NCI-H1092 (cell line): ENCODE results near the gene PRKCSH.
"Not testable (repeated sequence)": the region's sequence is repeated elsewhere in the genome, so short reads cannot be mapped to it uniquely, and the experiment has no call there.

ENCODE experiments used
- DNase-seq: peaks from one replicate; lab custom pipeline; 2025; lab: John Stamatoyannopoulos, UW

PRKCSH gene

DNA sequence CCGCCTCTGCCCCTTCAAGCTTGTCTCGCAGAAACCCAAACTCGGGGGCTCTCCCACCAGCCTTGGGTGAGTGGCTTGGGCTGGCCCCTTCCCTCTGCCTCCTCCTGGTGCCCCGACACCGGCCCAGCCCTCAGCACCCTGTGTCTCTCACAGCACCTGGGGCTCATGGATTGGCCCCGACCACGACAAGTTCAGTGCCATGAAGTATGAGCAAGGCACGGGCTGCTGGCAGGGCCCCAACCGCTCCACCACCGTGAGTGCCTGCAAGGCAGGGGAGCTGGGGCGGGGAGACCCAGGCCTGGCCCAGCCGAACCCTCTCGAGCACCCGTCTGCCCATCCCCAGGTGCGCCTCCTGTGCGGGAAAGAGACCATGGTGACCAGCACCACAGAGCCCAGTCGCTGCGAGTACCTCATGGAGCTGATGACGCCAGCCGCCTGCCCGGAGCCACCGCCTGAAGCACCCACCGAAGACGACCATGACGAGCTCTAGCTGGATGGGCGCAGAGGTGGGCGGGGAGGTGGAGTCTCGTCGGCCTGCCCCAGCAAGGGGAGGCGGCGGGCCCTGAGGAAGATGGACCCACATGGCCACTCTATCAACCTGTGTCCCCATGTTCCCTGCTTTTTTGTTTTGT, 13.6 kb downstream of the PRKCSH start:
- DNase-seq: no peak

DNA sequence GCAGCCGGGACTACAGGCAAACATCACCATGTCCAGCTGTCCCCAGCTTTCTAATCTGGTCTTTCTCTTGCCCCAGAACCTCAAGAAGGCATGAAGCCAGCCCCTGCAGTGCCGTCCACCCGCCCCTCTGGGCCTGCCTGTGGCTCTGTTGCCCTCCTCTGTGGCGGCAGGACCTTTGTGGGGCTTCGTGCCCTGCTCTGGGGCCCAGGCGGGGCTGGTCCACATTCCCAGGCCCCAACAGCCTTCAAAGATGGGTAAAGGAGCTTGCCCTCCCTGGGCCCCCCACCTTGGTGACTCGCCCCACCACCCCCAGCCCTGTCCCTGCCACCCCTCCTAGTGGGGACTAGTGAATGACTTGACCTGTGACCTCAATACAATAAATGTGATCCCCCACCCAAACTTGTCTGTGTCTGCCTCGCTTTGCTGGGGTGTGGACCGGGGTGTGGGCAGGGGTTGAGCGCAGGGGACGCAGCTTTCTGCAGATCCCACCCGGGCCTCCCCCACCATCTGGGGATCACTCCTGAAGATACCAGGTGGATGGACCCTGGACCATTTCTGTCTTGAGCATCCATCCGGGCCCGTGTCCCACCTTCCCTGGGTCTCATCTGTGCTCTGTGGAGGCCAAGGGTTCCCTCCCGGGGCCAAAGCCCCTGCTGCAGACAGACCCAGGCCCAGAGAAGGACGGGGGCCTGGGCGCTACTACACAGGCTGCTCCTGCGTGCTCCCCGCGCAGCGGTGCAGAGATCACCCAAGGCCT, 15.3 kb downstream of the PRKCSH start:
- no peak for DNase-seq

DNA sequence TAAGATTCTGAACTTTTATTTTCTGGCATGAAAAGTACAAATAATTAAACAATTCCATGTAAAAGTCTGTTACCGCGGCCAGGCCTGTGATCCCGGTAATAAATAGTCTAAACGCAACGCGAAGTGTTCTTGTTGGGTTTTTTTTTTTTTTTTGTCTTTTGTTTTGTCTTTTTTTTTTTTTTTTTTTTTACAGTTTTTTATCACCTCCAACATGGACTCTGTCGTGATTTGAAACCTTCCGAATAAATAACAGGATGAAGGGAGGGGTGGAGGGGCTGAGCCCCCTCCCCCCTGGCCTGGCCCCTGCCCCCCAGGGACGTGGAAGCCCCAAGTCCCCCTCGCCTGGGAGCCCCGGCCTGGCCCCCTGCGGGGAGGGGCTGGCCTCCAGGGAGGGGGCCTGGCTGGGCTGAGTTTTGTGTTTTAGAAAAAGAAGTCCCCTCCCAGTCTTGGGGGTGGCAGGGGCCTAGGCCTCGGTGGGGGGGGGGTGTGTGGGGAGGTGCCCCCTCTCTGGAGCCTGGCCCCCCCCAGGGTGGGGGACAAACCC, 16.0 kb downstream of the PRKCSH start:
- no peak for DNase-seq

DNA sequence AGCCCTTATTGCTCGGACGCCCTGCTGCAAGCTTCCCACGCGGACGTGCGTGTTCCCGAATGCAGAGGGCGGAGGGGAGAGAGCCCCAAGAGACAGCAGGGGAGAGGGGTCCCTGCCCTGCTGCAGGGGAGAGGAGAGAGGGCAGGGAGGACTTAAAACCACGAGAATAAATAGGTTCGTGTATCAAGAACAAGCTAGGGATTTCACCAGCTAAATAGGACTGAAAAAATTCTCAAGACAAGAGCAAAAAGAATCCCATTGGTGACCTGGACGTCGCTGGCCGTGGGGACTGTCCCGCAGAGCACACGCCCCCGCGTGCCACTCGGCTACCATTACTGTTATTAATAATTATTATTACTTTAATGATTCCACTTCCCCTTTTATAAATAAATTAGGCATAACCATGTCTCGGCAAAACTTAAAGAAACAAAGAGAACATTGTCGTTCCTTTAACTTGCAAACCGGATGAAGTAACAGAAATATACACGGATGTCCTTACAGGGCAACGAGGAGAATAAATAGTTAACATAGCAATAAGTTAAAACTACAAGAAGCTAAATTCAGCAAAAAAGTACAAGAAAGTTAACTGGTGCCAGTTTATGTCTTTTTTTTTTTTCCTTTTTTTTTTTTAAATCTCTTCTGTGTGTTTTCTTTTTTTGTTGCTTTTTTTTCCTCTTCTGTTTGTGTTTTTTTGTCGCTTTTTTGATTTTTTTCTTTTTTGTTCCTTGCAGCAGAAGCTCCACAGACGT, 16.6 kb downstream of the PRKCSH start:
- no peak for DNase-seq

DNA sequence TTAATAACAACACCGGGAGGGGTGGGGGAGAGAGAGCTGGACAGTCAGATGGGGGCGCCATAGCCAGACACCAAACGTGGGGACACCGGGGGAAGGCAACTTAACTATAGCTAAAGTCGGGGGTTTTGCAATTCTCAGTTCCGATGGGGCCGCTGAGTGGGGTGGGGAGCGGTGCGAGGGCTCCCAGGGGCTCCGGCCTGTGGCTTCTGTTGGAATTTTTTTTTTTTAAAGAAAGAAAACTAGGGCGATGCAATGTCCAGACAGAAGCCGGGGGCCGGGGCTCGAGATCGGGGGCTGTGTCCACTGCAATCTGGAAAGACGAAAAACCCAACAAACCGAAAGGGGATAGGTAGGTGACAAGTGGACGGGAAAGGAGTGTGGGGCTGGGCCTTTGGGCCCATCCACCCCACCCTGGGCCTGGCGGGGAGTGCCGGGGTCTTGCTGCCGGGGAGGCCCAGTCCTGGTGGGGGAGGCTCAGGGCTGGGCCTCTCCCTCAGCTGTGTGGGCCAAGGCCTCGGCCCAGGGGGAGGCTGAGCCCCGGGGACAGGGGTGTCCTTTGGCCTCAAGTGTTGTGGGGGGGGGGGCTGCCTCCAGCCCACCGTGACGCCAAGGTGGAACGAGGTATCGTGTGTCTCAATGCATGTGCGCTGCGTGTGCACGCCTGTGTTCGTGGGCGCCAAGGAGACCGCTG, 17.3 kb downstream of the PRKCSH start:
- no peak for DNase-seq

DNA sequence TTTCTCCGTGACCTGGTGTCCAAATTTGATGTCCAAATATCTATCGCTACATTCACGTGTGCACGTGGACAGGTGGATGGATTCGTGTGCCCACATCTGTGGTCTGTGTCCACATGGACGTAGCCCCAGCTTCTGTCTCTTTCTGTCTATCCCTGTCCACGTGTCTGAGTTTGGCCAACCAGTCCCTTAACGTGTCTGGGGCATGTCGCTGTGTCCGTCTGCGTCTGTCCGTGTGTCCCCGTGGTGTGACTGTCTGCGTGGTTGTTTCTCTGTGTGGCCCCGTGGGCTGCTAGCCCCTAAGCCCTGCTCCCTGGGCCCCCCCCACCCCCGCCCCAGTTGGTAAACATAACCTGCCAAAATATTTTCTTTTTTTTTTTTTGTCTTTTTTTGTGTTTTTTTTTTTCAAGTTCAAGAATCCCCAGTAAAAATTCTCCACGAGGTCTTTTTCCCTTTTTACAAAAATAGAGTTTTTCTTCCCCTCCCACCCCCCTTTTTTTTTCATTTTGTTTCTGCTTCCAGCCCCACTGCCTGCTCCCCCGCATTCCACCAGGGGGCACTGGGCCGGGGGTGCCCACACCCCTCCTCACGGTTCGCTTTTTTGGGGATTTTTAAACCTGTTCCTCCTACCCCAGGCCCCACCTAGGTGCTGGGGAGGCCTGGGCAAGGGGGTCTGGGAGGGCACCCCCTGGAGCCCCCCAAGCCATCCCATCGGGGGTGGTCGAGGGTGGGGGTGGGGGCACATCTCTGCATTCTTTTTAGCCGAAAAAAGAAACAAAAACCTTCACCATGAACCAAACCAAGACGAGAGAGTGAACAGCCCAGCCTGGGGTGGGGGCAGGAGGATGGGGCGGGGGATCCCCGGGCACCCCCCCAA, 18.3 kb downstream of the PRKCSH start:
- no peak for DNase-seq

DNA sequence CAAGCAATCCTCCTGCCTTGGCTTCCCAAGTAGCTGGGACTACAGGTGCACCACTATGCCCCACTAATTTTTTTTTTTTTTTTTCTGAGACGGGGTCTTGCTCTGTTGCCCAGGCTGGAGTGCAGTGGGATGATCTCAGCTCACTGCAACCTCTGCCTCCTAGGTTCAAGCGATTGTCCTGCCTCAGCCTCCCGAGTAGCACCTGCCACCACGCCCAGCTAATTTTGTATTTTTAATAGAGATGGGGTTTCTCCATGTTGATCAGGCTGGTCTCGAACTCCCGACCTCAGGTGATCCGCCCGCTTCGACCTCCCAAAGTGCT, 19.8 kb downstream of the PRKCSH start:
- DNase-seq: not testable (repeated sequence)

DNA sequence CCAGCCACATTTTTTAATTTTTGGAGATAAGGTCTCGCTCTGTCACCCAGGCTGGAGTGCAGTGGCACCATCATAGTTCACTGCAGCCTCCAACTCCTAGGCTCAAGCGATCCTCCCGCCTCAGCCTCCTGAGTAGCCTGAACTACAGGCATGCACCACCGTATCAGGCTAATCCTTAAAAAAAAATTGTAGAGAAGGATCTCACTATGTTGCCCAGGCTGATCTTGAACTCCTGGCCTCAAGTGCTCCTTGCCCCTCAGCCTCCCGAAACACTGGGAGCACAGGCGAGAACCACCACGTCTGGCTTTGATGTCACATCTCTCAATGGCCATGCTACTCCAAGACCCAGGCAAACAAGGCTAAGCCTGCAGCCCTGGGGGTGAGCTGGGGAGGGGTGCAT, 21.2 kb downstream of the PRKCSH start:
- no peak for DNase-seq

DNA sequence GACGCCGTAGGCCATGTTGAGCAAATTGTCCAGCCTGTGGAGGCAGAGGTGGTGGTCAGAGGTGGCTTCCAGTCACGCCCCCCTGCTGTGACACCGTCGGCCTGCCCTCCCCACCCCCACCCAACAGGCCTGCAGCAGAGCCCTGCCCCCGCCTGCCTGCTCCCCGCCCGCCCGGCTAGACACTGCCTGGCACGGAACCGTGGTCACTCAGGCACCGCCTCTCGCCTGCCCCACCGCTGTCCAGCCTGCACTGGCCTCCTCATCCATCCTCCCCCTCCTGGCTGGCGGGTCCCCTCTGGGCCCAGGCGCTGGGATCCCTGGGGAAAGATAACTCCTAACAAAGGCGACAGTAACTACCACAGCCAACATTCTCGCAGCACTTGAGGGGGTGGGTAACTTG, 21.7 kb downstream of the PRKCSH start:
- DNase-seq: no peak

DNA sequence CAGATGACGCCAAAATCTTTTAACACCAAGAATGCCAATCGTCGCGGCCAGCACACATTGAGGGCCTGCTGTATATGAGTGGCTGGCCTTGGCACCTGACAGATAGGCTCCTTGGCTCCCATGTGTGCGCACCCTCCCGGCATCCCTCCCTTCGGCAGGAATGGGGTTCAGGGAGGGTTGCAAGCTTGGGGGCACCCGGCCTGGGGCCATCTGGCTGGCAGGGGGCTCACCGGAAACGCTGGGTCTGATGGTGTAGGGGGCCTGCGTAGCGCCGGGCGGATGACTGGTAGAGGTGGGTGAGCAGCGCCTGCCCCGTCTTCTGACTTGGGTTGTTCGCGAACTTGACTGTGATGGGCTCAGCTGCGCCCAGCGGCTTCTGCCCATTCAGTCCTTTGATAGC, 22.4 kb downstream of the PRKCSH start:
- no peak for DNase-seq

DNA sequence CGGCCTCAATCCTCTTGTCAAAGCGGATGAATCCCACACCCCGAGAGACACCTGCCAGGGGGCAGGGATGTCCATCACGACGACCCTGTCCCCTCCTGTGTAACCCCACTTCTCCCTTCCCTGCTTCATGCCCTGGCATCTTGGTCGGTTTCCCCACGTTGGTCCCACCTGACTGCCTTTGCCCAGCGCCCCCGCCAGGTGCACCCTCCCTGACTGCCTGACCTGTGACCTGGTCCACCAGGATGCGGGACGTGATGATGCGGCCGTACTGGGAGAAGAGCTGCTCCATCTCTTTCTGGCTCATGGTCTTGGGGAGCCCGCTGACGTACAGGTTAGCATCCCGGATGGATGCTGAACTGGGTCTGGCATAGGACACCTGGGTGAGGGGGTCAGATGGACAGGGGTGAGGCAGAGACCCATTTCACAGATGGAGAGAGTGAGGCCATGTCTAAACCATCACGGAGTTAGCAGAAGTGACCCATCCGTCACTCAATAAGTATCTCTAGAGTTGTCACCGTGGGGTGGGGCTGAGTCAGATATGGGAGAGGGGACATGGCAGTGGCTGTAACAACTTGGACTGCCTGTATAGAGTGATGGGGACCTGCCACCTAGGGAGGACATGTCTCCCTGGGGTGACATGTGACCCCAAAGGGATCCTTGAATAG, 22.9 kb downstream of the PRKCSH start:
- no peak for DNase-seq

DNA sequence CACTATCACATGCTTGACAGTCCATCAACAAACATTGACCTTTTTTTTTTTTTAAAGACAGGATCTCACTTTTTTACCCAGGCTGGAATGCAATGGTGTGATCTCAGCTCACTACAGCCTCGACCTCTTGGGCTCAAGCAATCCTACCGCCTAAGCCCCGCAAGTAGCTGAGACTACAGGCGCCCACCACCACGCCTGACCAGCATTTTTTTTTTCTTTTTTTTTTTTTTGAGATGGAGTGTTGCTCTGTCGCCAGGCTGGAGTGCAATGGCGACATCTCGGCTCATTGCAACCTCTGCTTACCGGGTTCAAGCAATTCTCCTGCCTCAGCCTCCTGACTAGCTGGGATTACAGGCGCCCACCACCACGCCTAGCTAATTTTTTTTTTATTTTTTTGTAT, 23.5 kb downstream of the PRKCSH start:
- not testable (repeated sequence) for DNase-seq

DNA sequence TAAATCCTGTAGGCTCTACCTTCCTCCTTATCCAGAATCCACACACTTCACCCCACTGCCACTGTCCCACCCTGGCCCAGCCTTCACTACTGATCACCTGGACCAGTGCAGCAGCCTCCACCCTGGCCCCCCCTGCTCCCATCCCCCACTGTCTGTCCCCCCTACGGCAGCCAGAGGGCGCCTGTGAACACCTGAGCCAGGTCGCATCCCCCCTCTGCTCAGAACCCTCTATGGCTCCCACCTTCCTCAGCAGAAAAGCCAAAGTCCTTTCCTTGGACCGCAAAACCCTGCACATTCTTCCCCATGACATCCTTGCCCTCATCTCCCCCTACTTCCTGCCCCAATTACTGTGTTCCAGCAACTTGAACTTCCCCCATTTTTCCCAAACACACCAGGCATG, 24.8 kb downstream of the PRKCSH start:
- DNase-seq: no peak

DNA sequence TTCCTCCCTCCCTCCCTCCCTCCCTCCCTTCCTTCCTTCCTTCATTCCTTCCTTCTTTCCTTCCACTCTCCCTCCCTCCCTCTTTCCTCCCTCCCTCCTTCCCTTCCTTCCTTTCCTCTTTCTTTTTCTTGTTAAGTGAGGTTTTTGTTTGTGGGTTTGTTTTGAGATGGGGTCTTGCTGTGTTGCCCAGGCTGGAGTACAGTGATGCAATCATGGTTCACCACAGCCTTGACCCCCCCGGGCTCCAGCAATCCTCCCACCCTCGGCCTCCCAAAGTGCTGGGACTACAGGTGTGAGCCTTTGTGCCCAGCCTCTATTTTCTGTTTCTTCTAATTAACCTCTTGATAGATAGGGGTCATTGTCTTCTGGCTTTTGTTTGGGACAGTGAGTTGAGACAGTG, 26.0 kb downstream of the PRKCSH start:
- no peak for DNase-seq

DNA sequence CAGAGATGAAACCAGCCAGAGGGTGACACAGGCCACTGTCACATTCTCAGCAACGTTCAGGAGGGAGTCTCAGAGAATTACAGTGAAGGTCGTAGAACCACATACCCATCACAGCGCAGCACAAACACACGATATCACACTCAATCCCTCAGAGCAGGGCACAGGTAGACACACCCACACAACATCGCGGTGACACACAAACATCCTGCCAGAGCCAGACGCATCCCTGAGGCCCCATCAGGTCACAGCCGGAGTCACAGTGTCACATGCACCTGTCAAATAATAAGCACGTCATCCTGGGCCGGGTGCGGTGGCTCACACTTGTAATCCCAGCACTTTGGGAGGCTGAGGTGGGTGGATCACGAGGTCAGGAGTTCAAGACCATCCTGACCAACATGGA, 28.0 kb downstream of the PRKCSH start:
- no peak for DNase-seq

DNA sequence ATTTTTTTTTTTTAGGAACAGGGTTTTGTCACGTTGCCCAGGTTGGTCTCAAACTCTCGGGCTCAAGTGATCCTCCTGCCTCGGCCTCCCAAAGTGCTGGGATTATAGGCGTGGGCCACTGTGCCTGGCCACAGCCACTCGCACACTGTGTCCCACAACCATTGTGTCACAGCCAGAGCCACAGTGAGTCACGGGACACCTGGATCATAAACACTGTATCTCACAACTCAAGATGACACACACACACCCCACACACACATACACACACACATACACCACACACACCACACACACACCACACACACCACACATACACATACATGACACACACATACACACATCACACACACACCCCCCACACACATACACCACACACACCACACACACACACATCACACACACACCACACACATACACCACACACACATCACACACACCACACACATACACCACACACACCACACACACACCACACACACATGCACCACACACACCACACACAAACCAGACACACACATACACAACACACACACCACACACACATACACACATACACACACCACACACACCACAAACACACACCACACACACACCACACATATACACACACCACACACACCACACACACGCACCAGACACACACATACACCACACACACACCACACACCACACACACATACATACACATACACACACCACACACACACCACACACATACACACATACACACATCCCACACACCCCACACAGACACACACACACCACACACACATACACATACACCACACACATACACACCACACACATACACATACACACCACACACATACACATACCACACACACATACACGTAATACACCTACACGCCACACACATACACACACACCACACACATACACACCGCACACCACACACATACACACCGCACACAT, 29.2 kb downstream of the PRKCSH start:
- no peak for DNase-seq

DNA sequence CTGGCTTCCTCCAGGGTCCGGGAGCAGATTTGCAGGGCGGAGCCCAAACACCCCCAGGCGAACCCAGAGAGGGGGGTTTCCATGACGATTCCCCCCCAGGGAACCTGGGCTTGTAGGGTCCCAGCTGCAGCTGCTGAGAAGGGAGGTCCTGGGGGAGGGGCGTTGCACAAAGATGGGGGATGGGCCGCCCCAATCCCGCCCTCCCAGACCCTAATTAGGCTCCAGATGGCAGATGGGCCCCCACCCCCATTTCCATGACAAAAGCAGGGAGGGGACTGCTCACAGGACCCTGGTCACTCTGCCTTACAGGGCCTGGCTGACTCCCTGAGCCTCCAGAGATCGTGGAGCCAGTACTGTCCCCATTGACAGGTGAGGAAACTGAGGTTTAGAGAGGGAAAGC, 30.2 kb downstream of the PRKCSH start:
- DNase-seq: no peak

DNA sequence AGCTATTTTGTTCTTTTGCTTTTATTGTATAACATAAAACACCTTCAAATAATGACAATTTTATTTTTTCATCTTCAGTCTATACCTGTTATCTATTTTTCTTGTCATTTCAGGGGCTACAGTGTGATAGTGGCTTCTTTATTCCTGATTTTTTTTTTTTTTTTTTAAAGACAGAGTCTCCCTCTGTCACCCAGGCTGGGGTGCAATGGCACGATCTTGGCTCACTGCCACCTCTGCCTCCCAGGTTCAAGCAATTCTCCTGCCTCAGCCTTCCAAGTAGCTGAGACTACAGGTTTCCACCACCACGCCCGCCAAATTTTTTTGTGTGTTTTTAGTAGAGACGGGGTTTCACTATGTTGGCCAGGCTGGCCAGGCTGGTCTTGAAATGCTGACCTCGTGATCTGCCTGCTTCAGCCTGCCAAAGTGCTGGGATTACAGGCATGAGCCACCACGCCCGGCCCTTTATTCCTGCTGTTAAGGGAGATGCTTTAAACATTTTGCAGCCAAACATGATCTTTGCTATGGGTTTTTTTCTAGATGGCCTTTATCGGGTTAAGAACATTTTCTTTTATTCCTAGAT, 32.9 kb downstream of the PRKCSH start:
- DNase-seq: not testable (repeated sequence)

DNA sequence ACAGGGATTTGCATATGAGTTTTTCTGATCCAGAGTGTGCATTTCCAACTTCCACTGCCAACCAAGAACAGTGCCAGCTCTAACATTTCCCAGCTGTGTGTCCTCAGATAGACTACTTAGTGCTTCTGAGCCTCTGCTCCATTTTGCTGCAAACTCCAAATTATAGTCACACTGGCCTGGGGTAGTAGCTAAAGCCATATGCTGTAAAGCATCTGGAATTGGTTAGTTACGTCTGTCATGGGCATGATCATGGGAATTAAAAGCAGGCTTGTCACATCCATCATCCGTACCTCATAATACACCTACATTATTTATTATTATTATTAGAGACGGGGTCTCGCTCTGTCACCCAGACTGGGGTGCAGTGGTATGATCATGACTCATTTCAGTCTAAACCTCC, 38.3 kb downstream of the PRKCSH start:
- no peak for DNase-seq
